Fibroblast of the aortic adventitia (primary cell): ENCODE data around the gene GDPD3. TPM values are rescaled to one million over a fixed set of nuclear protein-coding genes. Genes with fewer than 3 reads are reported as not detected.

Experiments used
- DNase-seq: peaks from one replicate; pipeline ENCODE4 v3.0.0-alpha.2; 2010; ENCODE audit warnings: low read depth
- H3K4me3 ChIP-seq: 2 replicates; pipeline ENCODE4 v1.5.1; 2011; ENCODE audit warnings: low read depth, mild to moderate bottlenecking, control low read depth, low read length, moderate library complexity
- CTCF ChIP-seq: IDR thresholded peaks from 2 replicates; pipeline ENCODE4 v1.5.1; 2011; ENCODE audit warnings: mild to moderate bottlenecking, low read length, control low read depth, inconsistent platforms; ENCODE audit not compliant: insufficient read depth
- total RNA-seq: library from RNA; depleted of rRNA; stranded (reverse); fragments of >200 nt; gene quantifications from 2 replicates; pipeline ENCODE4 v1.2.3, GENCODE V29; 2012; ENCODE audit warnings: low replicate concordance

GDPD3 gene
- total RNA-seq, 1 donor, result 1.5 TPM

- TF ChIP-seq CTCF, result no peak
- H3K4me3 ChIP-seq, result no peak overlapping the region
- DNase-seq, result peak; percentile 25
These were observed 2.7 kb downstream of the GDPD3 start for GRCh38 chr16:30110661-30111060.

GRCh38 chr16:30108059-30108850, 5.1 kb downstream of the GDPD3 start:
- no peak overlapping the region for H3K4me3 ChIP-seq
- no peak for DNase-seq
- TF ChIP-seq CTCF, result no peak

GRCh38 chr16:30104492-30104891, 8.8 kb downstream of the GDPD3 start:
- no peak for DNase-seq
- no peak for TF ChIP-seq CTCF
- H3K4me3 ChIP-seq, result no peak overlapping the region

- no peak for DNase-seq
- no peak overlapping the region for H3K4me3 ChIP-seq
- no peak for TF ChIP-seq CTCF
These were observed 9.2 kb downstream of the GDPD3 start for GRCh38 chr16:30104090-30104489.

- no peak overlapping the region for H3K4me3 ChIP-seq
- no peak for TF ChIP-seq CTCF
These were observed 16.3 kb downstream of the GDPD3 start for GRCh38 chr16:30096862-30097563.

GRCh38 chr16:30096105-30096861, 17.1 kb downstream of the GDPD3 start, which contains the start of gene YPEL3:
YPEL3 (minus strand) TSS chr16:30096213; CDS start chr16:30095482, 731 bp downstream.
- TF ChIP-seq CTCF, result no peak
- peak; percentile 79 for DNase-seq
- peak within 1 kb of the TSS; percentile 85 for H3K4me3 ChIP-seq

More at GRCh38 chr16:30096862-30097563, 16.3 kb downstream of the GDPD3 start:
- no peak for DNase-seq
